Breast epithelium (tissue), 3 donors: ENCODE data around the gene RALGPS2.

Experiments used
- POLR2A ChIP-seq: fragments of 450-650 bp; IDR thresholded peaks from one replicate; pipeline ENCODE4 v1.6.1; 2016; ENCODE audit warnings: antibody characterized with exemption, mild to moderate bottlenecking, moderate library complexity
- POLR2AphosphoS5 ChIP-seq, 3 donors: sonication (generic); formaldehyde crosslinking; IDR thresholded peaks; one replicate each; pipeline ENCODE4 v1.6.1; 2017; ENCODE audit warnings: antibody characterized with exemption in 3 of 3

GRCh38 chr1:178825167-178825566, 100.1 kb downstream of the RALGPS2 start:
- TF ChIP-seq POLR2A (no peak), POLR2AphosphoS5 (IDR thresholded peaks at IDR 0.05) (no peak)
